MM.1S (cell line): ENCODE results near the gene BCAP31.
A peak's percentile ranks its signal among the peaks of the same experiment; 100 is the strongest.

Experiments
- DNase-seq: peaks from one replicate; pipeline ENCODE4 v3.0.0-alpha.2; 2015
- H2AFZ ChIP-seq: fragments of 300-600 bp; sonication (generic); 2 replicates; pipeline ENCODE4 v1.6.0; 2016; ENCODE audit warnings: antibody characterized with exemption, low read length
- H3F3A ChIP-seq: fragments of 300-600 bp; sonication (generic); 2 replicates; pipeline ENCODE4 v1.6.1; 2016; ENCODE audit warnings: mild to moderate bottlenecking, antibody characterized with exemption, low read length, moderate library complexity, mixed read lengths; ENCODE audit not compliant: insufficient read depth
- H3K27ac ChIP-seq: fragments of 300-600 bp; sonication (generic); 2 replicates; pipeline ENCODE4 v1.5.1; 2016; ENCODE audit warnings: mild to moderate bottlenecking, low read length
- H3K27me3 ChIP-seq: fragments of 300-600 bp; sonication (generic); replicated peaks from 2 replicates; pipeline ENCODE4 v1.6.0; 2016; ENCODE audit warnings: low read length; ENCODE audit not compliant: insufficient read depth
- H3K36me3 ChIP-seq: fragments of 300-600 bp; sonication (generic); replicated peaks from 2 replicates; pipeline ENCODE4 v1.6.1; 2016; ENCODE audit warnings: mild to moderate bottlenecking, low read length, mixed read lengths; ENCODE audit not compliant: insufficient read depth
- H3K4me1 ChIP-seq: fragments of 300-600 bp; sonication (generic); 2 replicates; pipeline ENCODE4 v1.6.1; 2016; ENCODE audit warnings: low read length, mixed read lengths
- H3K4me2 ChIP-seq: fragments of 300-600 bp; sonication (generic); 2 replicates; pipeline ENCODE4 v1.6.0; 2016; ENCODE audit warnings: low read depth, low read length
- H3K4me3 ChIP-seq: fragments of 300-600 bp; sonication (generic); 2 replicates; pipeline ENCODE4 v1.5.1; 2016; ENCODE audit warnings: low read length, mixed read lengths
- H3K79me2 ChIP-seq: fragments of 300-600 bp; sonication (generic); 2 replicates; pipeline ENCODE4 v1.6.1; 2016; ENCODE audit warnings: mixed run types, low read length, mixed read lengths
- H3K9ac ChIP-seq: fragments of 300-600 bp; sonication (generic); 2 replicates; pipeline ENCODE4 v1.6.1; 2016; ENCODE audit warnings: low read length, mixed read lengths
- H3K9me2 ChIP-seq: fragments of 300-600 bp; sonication (generic); replicated peaks from 2 replicates; pipeline ENCODE4 v1.6.1; 2016; ENCODE audit warnings: mild to moderate bottlenecking, low read length, mixed read lengths; ENCODE audit not compliant: insufficient read depth
- H3K9me3 ChIP-seq: fragments of 300-600 bp; sonication (generic); replicated peaks from 2 replicates; pipeline ENCODE4 v1.6.1; 2016; ENCODE audit warnings: mild to moderate bottlenecking, low read length, mixed read lengths; ENCODE audit not compliant: insufficient read depth
- H4K20me1 ChIP-seq: fragments of 300-600 bp; sonication (generic); 2 replicates; pipeline ENCODE4 v1.6.1; 2016; ENCODE audit warnings: mild to moderate bottlenecking, low read length, moderate library complexity, mixed read lengths; ENCODE audit not compliant: insufficient read depth
- CTCF ChIP-seq: fragments of 300-600 bp; sonication (generic); IDR thresholded peaks from 2 replicates; pipeline ENCODE4 v1.5.1; 2016; ENCODE audit warnings: antibody characterized with exemption, low read length, mixed read lengths
- EZH2 ChIP-seq: fragments of 300-600 bp; sonication (generic); optimal IDR thresholded peaks from 2 replicates; pipeline ENCODE3; 2017; ENCODE audit warnings: low read depth, mild to moderate bottlenecking, antibody characterized with exemption, low read length, mixed read lengths
- EZH2phosphoT487 ChIP-seq: fragments of 300-600 bp; sonication (generic); IDR thresholded peaks from 2 replicates; pipeline ENCODE4 v1.6.1; 2018; ENCODE audit warnings: antibody characterized with exemption, low read length

BCAP31 gene

GRCh38 chrX:153668423-153669173 lies 55.6 kb downstream of the BCAP31 start:
- DNase-seq: no peak
- H3K27me3 ChIP-seq: peaks cover 35% of the 10 kb centered on the region
- H3K4me1 ChIP-seq: no peaks in the 10 kb centered on the region
- H2AFZ ChIP-seq: peak overlapping the region; percentile 3; the same call in 1 of the 2 replicates
- H3K36me3 ChIP-seq: no peaks in the 10 kb centered on the region
- H3K9ac ChIP-seq: no peak overlapping the region
- no peak overlapping the region for H3K4me2 ChIP-seq
- H3K9me2 ChIP-seq: no peaks in the 10 kb centered on the region
- H3K27ac ChIP-seq: no peak overlapping the region
- no peaks in the 10 kb centered on the region for H3K79me2 ChIP-seq
- no peaks in the 10 kb centered on the region for H3F3A ChIP-seq
- no peak overlapping the region for H3K4me3 ChIP-seq
- H3K9me3 ChIP-seq: no peaks in the 10 kb centered on the region
- TF ChIP-seq EZH2phosphoT487 (no peak), CTCF (no peak), EZH2 (no peak)
- H4K20me1 ChIP-seq: no peaks in the 10 kb centered on the region

GRCh38 chrX:153667956-153668396 lies 56.2 kb downstream of the BCAP31 start:
- Histone ChIP-seq H3K4me1 (no peaks in the 10 kb centered on the region), H3K79me2 (no peaks in the 10 kb centered on the region), H3K27ac (no peak overlapping the region), H3K9me3 (no peaks in the 10 kb centered on the region), H3K27me3 (peaks cover 38% of the 10 kb centered on the region), H3F3A (no peaks in the 10 kb centered on the region), H3K4me3 (peak overlapping the region; percentile 53), H4K20me1 (no peaks in the 10 kb centered on the region), H3K9ac (no peak overlapping the region), H3K9me2 (no peaks in the 10 kb centered on the region), H2AFZ (peak overlapping the region; percentile 73), H3K36me3 (no peaks in the 10 kb centered on the region), H3K4me2 (peak overlapping the region; percentile 67; the same call in 1 of the 2 replicates)
- peak; percentile 61 for DNase-seq
- TF ChIP-seq CTCF (peak; percentile 71), EZH2 (no peak)

- Histone ChIP-seq H3K36me3 (no peaks in the 10 kb centered on the region), H2AFZ (peak overlapping the region; percentile 73), H3K4me2 (peak overlapping the region; percentile 67; the same call in 1 of the 2 replicates), H3K27me3 (peaks cover 41% of the 10 kb centered on the region), H3K79me2 (no peaks in the 10 kb centered on the region), H3K4me3 (peak overlapping the region; percentile 53), H3F3A (no peaks in the 10 kb centered on the region), H3K9me3 (no peaks in the 10 kb centered on the region), H4K20me1 (no peaks in the 10 kb centered on the region), H3K4me1 (no peaks in the 10 kb centered on the region), H3K27ac (no peak overlapping the region), H3K9me2 (no peaks in the 10 kb centered on the region), H3K9ac (no peak overlapping the region)
- TF ChIP-seq CTCF (no peak), EZH2 (no peak), EZH2phosphoT487 (no peak)
- no peak for DNase-seq
Observed at GRCh38 chrX:153667281-153667955, 56.8 kb downstream of the BCAP31 start.
